Stimulated activated CD4-positive, alpha-beta T cell treated with anti-CD3 and anti-CD28 coated beads, Interleukin-15, amount 100 ng/mL, for 24 hours (primary cell): ENCODE measurements around the gene PRR3.

Source experiments
- DNase-seq: peaks from one replicate; pipeline ENCODE4 v3.0.0-alpha.2; 2020

PRR3 gene

DNA sequence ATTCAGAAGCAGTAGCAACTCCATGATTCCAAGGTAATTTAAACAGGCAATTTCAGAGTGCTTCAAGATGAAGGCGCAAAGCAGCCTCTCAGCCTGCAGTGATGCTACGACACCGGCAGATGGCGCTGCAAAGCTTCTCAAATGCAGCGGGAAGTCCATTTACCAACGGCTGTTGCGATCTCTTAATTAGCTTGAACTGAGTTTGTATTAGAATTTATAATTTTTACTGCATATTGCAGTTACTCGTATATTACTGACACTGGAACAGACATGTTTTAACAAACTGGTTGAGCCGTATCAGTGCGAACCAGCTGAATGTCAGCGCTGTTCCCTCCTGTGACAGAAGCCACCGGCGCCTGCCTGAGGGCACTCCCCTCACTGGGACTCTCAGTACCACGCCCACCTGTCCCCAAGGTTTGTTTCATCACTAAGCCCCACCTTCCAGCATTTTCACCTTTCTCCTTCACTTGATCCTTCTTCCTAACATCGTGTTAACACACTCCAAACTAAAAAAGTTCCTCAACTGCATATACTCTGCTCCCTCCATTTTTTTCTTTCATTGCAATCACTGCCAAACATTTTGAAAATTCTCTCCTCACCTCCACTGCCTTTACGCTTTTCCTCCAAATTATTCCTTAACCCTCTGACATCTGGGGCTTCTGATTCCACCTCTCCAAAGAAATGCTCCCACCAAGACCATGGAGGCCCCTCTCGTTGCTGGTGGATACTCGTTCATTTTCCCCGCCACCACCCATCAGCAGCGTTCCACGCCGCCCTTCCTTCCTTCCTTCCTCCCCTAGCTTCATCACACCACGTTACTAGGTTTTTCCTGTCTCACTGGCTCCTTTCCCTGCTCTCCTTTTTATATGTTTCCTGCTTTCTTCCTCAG is 15.3 kb upstream of the PRR3 start:
- peak; percentile 83 for DNase-seq

DNA sequence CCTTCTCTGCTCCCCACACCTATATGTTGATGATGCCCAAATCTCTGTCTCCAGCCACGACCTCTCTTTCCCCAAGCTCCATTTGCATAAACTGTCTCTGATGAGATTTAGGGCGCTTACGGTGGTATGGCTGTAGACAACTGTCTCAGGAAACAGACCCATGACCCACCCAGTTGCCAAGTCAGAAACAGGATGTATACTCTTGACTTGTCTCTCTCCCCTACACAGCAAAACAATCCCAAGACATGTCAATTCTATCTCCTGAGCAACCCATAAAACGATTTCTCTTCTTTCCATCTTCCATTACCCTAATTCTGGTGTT is 14.7 kb upstream of the PRR3 start:
- DNase-seq, result no peak

GRCh38 chr6:30542915-30543314 is 14.2 kb upstream of the PRR3 start:
- DNase-seq, result no peak

- DNase-seq, result no peak
Observed at GRCh38 chr6:30543821-30544220, 13.3 kb upstream of the PRR3 start.

DNA sequence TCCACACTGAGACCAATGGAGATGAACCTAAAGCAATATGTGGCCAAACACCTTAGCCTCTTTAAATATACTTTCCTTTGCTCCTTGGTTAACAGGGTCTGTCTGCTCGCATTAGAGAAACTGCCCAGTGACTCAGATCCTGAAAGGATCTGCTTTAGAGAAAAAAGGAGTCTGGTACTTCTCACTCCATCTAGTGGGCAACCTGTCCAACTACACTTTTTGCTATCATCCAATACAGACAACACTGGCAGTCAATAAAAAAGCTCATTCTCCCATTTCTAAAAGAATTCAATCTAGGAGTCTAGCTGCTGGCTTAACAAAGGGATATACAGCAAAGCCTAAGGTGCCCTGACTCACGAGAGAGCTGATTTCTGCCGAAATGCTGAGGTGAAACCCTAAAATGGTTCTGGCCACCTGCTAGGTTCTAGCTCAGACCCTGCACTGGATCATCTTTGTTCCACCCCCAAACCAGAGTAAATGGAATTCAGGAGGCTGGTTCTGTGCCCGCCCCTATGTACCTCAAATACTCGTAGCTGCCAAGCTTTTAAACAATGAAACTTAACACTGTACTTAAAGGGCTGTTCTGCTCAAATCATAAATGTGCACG is 12.3 kb upstream of the PRR3 start:
- no peak for DNase-seq

- DNase-seq, result no peak
Observed at GRCh38 chr6:30547454-30547853, 9.6 kb upstream of the PRR3 start.

- no peak for DNase-seq
Observed at GRCh38 chr6:30548375-30548774, 8.7 kb upstream of the PRR3 start.

DNA sequence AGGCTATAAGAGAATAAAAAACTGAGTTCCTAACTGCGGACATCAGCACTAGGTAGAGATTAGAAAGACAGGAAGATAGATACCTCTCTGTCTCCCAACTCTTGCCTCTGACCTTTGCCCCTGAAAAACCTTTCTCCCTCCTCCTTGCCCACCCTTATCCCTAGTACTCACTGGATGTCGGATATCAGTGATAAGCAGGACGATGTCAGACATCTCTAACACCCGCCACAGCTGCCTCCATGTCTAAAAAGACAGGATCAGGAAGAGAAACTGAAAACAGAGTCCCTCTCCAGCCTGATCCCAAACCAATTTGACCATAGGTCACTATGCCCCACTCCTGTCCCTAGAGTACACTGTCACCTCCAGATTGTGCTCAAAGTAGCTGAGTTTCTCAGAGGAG is 2.7 kb upstream of the PRR3 start:
- DNase-seq, result no peak

GRCh38 chr6:30554962-30555815 is 1.9 kb upstream of the PRR3 start:
- DNase-seq, result no peak

DNA sequence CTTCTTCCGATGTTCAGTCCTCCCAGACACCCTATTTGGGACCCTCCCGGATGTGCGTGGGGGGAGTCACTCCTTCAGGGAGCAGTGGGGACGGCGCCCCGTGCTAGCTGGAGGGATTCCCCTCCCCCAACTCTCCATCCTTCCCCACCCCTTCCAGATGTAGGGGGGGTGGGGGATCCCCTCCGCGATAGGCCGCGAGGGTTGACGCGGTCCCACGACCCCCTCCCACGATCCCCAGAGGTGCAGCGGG is 1.4 kb upstream of the PRR3 start:
- no peak for DNase-seq

- DNase-seq, result peak; percentile 100
Observed at GRCh38 chr6:30556066-30556905, 809 bp upstream of the PRR3 start, which contains the start of gene GNL1. GNL1 (minus strand) TSS chr6:30556489; CDS start chr6:30556203, 286 bp downstream.

DNA sequence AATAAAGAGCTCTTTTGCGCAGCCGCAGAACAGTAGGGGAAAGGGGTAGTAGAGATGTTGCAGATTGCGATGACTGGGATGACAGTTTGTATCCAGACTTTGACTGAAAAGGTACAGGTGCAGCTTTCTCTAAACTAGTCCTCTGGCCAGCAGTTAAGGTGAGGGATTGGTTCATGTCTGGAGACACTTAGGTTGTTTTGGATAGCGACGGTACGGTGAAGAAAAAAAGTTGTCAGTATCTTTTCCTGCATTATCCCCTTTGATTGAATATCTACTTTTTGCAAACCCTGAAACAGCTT is 537 bp downstream of the PRR3 start:
- no peak for DNase-seq

- DNase-seq, result no peak
Observed at GRCh38 chr6:30560930-30561329, 3.8 kb downstream of the PRR3 start.

DNA sequence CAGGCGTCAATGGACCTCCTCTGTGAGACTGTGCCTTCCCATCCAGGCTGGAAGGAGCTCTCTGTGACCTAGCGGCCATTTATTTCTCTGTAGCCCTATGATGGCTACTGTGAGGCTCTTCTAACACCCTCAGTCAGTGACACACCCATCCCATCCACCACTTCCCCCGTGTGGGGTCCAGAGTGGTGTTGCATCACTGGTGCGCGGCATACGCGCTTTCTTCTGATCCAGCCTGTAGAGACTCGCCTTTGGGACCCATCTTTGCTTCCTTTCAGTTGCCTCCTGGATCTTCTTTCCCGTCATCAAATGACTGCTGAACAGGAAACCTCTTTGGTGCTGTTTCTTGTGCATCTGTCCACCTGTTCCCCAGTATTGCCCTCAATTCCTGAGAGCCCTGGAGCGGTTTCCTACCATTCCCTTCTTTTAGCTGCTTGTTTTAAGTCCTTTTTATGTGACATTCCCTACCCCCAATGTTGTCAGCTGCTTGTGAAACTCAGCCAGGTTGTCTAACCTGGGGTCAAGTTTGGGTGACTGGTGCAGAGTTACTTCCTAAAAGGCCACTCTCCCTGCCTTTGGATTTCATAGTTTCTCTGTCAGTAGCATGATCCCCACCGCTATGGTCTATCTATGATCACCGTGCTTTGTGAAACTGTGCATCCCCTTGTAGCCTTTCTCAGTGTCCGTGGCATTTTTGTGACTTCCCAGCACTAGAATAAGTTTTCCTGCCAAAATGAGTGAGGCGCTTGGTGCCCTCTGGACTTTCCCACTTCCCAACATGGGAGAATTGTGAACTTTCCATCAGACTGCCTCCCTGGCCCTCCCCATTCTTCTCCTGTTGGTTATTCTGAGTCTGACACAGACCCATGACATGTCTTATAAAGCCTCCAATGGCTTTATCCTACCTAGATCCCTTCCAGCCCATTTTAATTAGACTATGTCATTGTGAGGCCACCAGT is 5.7 kb downstream of the PRR3 start:
- no peak for DNase-seq

DNA sequence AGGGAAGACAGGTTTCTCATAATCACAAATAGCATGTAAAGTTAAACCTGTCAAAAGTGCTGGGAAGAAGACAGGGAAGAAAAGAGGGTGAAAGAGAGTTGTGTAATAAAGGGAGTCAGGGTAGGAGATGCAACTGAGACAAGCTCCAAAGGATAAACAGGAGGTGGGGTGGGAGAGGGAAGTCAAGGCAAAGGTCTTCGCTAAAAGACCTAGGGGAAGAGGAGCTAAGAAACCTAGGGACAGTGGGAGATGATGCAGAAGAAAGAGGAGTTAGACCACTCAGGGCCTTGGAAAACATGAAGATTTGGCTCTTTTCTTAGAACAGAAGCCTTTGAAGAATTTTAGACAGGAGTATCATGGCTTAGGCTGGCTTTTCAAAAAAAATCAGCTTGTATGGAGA is 7.0 kb downstream of the PRR3 start:
- no peak for DNase-seq

DNA sequence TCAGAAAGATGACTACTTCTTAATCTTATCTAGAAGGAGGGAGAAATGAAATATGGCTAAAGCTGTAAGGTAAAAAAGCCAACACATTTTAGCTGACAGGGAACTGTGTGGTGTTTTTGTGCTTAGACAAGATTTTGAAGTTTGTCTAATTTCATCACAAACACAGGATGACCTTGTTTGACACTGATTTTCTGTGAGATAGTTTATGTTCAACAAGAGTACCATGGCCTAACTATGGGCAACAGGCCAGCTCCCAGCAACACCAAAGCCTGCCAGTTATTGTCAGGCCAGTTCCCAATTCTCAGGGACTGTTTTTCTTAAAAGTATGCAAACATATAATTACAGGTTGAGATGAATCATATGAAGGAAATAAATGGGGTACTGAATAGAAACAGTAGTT is 8.7 kb downstream of the PRR3 start:
- DNase-seq, result no peak

DNA sequence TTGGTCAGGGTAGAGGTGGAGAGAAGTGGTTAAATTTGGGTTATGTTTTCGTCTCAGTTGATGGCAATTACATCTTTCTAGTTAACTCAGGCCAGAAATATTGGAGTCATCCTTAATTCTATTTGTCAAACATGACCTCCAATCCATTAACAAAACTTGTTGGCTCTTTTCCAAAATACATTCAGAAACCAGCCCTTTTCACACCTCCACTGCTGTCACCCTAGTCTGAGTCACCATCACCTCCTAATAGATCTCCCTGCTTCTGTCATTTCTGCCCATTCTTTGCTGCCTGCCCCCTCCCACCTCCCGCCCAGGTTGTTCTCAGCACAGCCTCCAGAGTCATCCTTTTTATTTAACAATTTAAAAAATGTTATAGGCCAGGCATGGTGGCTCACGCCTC is 11.2 kb downstream of the PRR3 start:
- DNase-seq, result peak; percentile 68

GRCh38 chr6:30570263-30570662 is 13.2 kb downstream of the PRR3 start:
- no peak for DNase-seq

DNA sequence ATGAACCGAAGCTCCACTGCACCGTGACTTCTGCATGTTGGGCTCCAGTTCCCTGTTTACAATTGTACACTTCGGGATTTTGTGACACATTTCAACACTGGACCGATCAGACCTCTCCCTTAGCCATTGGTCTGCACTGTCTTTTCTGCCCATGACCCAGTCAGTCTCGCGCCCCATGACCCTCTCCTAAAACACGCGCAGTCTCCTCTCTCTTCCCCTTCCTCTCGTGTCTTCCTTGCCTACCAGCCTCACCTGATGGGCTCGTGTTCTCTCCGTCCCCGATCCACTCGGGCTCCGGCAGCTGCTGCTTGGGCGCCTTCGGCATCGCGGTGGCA is 13.6 kb downstream of the PRR3 start:
- DNase-seq, result no peak

DNA sequence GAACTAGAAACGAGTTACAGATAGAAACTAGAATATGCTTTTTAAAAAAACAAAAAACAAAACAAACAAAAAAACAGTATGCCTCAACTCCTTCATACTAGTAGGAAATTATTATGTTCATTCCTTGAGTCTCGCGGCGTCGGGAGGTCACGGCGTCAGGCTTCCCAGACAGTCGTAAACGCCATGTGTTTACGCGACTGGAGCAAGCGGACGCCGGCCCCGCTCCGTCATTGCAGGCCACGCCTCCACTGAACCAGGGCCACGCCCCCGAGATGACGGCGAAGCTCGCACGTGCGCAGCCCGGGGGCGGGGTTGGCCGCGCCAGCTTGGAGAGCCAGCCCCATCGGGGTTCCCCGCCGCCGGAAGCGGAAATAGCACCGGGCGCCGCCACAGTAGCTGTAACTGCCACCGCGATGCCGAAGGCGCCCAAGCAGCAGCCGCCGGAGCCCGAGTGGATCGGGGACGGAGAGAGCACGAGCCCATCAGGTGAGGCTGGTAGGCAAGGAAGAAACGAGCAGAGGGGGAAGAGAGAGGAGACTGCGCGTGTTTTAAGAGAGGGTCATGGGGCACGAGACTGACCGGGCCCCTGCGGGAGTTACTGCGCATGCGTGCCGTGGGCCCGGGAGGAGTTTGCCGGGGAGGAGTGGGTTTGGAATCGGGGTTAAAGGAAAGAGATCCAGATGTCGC is 14.1 kb downstream of the PRR3 start, which contains the start of gene ABCF1:
Gene ABCF1 (plus strand): TSS at position 368 of the 687 bp plus-strand sequence. CDS start 46 bp downstream, at position 414.
- DNase-seq, result peak; percentile 99

- no peak for DNase-seq
Observed at GRCh38 chr6:30571762-30572082, 14.6 kb downstream of the PRR3 start.

GRCh38 chr6:30572148-30572547 is 15.1 kb downstream of the PRR3 start:
- no peak for DNase-seq
